ENCODE measurements around the gene EP400. TPM values are rescaled to one million over a fixed set of nuclear protein-coding genes. Genes with fewer than 3 reads are reported as not detected.

EP400 gene
- total RNA-seq, 4 donors from 2014 or later = 10.1 to 23.0 (median 20.9) TPM

DNA sequence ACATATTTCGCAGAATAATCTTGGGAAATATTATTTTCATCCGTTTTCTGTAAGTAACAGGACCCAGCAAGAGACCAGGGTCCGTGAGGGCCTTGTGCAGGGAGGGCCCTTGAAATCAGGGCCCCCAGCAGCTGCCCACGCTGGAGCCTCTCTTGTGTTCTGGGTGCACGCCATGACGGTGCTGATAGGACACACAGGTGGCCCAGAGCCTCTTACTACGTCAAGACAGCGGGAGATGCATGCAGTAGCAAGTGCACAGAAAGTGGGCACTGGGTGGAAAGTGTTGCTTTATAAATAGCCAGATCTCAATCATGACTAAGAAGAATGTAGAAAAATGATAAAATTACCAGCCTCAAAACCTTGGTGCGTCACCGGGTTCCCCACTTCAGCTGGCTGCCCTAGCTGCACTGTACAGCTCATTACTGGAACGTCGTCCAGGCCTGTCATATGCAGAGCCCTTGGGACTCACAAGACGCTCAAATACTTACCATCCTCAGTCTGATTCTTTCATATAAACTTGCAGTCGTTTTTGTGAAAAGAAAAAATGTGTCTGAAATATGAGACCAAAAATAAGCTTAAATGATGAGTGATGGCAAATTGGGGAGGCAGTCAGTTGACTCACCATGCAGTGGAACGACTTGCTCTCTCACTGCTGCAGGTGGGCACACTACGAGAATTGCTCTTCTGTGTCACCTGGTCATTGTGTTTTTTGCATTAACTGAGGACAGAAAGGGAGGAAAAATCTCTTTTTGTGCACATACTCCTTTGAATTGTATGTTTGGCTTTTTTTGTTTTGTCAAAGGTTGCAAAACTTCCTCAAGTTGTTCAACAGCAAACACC lies 126.2 kb downstream of the EP400 start:
- intact Hi-C loops (cut with DNase I) = no loop called here
- H3K27me3 ChIP-seq = no peaks in the 10 kb centered on the region
- no peaks in the 10 kb centered on the region for H3K9me3 ChIP-seq
- H3K36me3 ChIP-seq = peaks cover 6 to 91% (median 20%) of the 10 kb centered on the region in 3 donors
- no peak overlapping the region for H3K27ac ChIP-seq
- TF ChIP-seq POLR2A (IDR thresholded peaks at IDR 0.05) = no peak
- TF ChIP-seq, protein P1, sequence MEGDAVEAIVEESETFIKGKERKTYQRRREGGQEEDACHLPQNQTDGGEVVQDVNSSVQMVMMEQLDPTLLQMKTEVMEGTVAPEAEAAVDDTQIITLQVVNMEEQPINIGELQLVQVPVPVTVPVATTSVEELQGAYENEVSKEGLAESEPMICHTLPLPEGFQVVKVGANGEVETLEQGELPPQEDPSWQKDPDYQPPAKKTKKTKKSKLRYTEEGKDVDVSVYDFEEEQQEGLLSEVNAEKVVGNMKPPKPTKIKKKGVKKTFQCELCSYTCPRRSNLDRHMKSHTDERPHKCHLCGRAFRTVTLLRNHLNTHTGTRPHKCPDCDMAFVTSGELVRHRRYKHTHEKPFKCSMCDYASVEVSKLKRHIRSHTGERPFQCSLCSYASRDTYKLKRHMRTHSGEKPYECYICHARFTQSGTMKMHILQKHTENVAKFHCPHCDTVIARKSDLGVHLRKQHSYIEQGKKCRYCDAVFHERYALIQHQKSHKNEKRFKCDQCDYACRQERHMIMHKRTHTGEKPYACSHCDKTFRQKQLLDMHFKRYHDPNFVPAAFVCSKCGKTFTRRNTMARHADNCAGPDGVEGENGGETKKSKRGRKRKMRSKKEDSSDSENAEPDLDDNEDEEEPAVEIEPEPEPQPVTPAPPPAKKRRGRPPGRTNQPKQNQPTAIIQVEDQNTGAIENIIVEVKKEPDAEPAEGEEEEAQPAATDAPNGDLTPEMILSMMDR (IDR thresholded peaks at IDR 0.05) = no peak
- DNase-seq = no peak
- H3K4me3 ChIP-seq = no peak overlapping the region
- WGBS, 2 donors = 89% methylated on average over 13 to 15 of the region's 16 CpGs
- no peaks in the 10 kb centered on the region for H3K4me1 ChIP-seq

DNA sequence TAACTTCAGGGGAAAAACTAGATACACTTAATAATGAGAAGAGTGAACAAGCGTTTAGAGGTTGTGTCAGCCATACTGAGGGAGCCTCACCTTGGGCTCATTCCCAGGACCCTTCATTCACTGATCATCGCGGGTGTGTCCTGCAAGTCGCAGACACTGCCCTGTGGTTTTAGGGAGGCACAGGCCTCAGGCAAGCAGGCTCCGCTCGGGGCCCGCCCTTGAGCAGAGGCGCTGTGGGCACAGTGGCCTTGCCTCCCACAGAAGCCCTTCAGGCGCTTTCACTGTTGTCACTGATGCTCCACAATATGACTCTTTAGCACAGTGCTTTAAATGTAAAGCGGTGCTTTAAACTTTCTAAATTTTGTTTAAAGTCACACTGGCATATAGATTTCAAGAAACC lies 127.0 kb downstream of the EP400 start:
- WGBS, 2 donors = 84 to 87% methylated on average over 8 to 10 of the region's 10 CpGs
- intact Hi-C loops (cut with DNase I) = no loop called here
- no peak overlapping the region for H3K4me3 ChIP-seq
- H3K27me3 ChIP-seq = no peaks in the 10 kb centered on the region
- TF ChIP-seq POLR2A (IDR thresholded peaks at IDR 0.05) = no peak
- TF ChIP-seq, protein P1 (IDR thresholded peaks at IDR 0.05) = no peak
- H3K4me1 ChIP-seq = no peaks in the 10 kb centered on the region
- H3K9me3 ChIP-seq = no peaks in the 10 kb centered on the region
- H3K27ac ChIP-seq = no peak overlapping the region
- no peak for DNase-seq
- peaks cover 0 to 90% (median 20%) of the 10 kb centered on the region in 3 donors for H3K36me3 ChIP-seq

DNA sequence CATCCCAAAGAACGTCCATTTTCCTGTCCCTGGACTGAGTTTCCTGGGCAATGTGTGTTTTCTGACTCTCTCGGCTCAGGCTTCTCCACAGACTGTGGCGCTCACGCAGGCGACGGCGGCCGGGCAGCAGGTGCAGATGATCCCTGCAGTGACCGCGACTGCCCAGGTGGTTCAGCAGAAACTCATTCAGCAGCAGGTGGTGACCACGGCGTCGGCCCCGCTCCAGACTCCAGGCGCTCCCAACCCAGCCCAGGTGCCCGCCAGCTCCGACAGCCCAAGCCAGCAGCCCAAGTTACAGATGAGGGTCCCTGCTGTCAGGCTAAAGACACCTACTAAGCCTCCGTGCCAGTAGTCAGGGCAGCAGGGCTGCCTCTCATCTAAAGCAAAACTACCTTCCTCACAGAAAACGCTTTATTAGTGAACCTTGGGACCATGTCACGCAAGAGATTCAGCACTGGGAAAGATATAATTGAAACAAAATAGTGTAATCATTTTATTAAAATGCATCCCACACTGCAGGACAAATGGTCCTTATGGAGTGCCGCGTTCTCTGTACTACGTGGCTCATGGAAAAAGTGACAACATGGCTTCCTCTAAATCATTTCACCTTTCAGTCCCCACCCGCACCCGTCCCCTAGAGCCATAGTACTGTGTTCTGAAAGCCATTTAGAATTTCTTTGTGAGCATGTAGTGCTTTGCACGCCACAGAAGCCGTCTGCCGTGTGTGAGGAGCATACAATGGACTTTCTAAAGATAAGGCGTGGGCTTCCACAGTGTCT lies 127.8 kb downstream of the EP400 start:
- Histone ChIP-seq H3K4me3 (no peak overlapping the region), H3K27me3 (no peaks in the 10 kb centered on the region), H3K9me3 (no peaks in the 10 kb centered on the region), H3K36me3 (peaks cover 0 to 84% (median 20%) of the 10 kb centered on the region in 3 donors), H3K4me1 (no peaks in the 10 kb centered on the region), H3K27ac (peak overlapping the region in 1 of 4 donors; percentile 33)
- WGBS, 2 donors = 80 to 93% methylated on average over 13 to 25 of the region's 29 CpGs
- intact Hi-C loops (cut with DNase I) = no loop called here
- TF ChIP-seq, protein P1 (IDR thresholded peaks at IDR 0.05) = no peak
- TF ChIP-seq POLR2A (IDR thresholded peaks at IDR 0.05) = no peak
- no peak for DNase-seq

DNA sequence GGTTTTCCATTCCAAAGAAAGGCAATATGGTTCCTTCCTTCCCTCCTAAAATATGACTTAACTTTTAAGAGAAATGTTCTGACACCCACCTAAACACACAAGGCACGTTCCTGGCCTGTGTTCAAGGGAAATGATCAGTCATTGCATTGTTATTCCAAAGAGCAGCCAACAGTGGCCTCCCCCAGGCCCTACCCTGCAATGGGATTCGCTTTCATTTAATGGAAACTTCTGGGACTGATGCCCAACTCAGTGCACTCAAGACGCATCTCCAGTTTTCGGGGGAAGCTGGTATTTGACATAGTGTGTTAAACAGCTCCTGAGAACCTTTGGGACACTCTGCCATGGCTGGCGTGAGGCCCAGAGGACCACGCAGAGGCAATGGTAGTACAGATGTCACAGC lies 128.4 kb downstream of the EP400 start:
- no peak for DNase-seq
- intact Hi-C loops (cut with DNase I) = no loop called here
- H3K27ac ChIP-seq = peak overlapping the region in 1 of 4 donors; percentile 33

More for the DNA sequence above, 128.4 kb downstream of the EP400 start:
- H3K4me1 ChIP-seq = peaks cover 0 to under 1% (median 0%) of the 10 kb centered on the region in 3 donors
- H3K27me3 ChIP-seq = no peaks in the 10 kb centered on the region
- H3K4me3 ChIP-seq = no peak overlapping the region
- TF ChIP-seq, protein P1 (IDR thresholded peaks at IDR 0.05) = no peak
- TF ChIP-seq POLR2A (IDR thresholded peaks at IDR 0.05) = no peak
- H3K9me3 ChIP-seq = no peaks in the 10 kb centered on the region
- peaks cover 0 to 77% (median 20%) of the 10 kb centered on the region in 3 donors for H3K36me3 ChIP-seq
- WGBS, 2 donors = 29 to 51% methylated on average over 1 to 6 of the region's 6 CpGs
